NOMO-1 (cell line): ENCODE data around the gene ZKSCAN3.
A peak's percentile ranks its signal among the peaks of the same experiment; 100 is the strongest.
"Not testable (repeated sequence)": the region's sequence is repeated elsewhere in the genome, so short reads cannot be mapped to it uniquely, and the experiment has no call there.

Source experiments
- DNase-seq, 2 experiments: peaks; one replicate each; lab custom pipeline; 2025; ENCODE audit not compliant: unreplicated experiment in 2 of 2; lab: John Stamatoyannopoulos, UW

The ZKSCAN3 gene

GRCh38 chr6:28340310-28341095 lies 9.2 kb upstream of the ZKSCAN3 start:
- no peak for DNase-seq

- no peak for DNase-seq
These were observed 5.7 kb upstream of the ZKSCAN3 start for GRCh38 chr6:28343898-28344677.

DNA sequence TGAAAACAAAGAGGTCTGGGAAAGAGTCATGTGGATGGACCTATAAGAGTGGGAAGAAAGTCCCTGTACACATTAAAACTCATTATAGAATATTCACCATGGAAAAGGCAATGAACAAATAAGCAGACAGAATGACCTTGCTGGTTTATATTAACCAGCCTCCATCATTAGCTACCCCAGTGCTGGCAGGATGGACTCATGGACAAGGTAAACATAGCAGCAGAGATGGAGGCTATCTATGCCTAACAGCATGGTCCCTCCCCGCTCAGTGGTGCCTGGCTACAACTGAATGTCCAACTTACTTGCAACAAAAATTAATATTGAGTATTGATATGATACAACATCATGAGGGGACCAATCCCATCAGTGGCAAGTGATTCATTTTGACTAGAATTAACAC lies 4.5 kb upstream of the ZKSCAN3 start:
- no peak for DNase-seq

DNA sequence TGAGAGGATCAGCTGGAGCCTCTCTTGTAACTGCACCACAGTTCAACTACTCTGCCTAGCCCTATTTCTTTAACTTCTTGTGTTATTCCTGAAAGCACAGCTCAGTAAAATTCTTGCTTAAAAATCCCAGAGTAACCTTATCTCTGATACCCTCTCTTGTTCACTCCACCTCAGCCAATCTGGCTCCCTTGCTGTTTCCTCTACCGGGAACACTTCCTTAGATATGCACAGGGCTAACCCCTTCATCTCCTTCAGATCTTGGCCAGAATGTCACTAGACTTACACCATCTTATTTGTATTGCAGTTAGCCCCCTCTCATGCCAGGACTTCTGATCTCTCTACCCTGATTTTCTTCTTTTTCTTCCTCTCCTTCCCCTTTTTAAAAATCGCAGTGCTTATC lies 2.6 kb upstream of the ZKSCAN3 start:
- no peak for DNase-seq

DNA sequence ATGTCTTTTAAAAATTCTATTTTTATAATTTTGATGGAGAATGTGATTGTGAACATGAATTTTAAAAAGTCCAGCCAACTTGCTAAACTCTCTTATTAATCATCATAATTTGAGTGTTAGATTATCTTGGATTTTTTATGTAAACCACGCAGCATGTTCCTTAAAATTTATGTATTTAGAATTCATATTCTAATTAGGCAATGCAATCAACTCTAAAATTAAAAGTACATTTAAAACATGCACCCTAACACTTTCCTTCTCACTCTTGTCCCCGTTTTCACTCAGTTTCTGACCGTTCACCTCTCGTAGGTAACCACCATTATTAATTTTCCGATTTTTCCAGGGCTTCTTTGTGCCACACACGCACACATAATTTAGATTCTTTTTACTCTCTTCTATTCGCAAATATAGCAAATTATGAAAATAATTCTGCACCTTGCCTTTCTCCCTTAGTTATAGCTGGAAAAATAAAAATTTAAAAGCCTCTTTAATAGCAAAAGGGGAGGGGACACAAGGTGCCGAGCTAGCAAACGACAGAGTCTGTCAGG lies 329 bp upstream of the ZKSCAN3 start:
- DNase-seq, result no peak

- no peak for DNase-seq
These were observed 1.3 kb downstream of the ZKSCAN3 start for GRCh38 chr6:28351087-28351486.

- DNase-seq, result no peak
These were observed 1.8 kb downstream of the ZKSCAN3 start for GRCh38 chr6:28351493-28351925.

DNA sequence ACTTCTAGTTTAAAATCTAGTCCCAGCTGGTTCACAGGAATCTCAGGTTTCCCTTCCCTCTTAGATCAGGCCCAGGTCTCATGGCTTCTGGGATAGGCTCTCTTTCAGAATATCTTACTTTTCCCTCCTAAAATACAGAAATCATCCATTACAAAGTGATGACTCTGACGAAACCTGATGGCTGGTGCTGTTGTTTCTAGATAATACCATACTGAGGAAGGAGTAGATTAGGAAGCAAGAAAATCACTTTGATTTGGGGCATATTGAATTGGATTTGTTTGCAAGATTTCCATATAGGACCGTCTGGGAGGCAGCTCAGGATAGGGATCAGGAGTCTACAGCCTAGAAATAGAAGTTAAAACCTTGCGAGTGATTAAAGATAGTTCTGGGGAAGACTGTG lies 3.6 kb downstream of the ZKSCAN3 start:
- no peak for DNase-seq

GRCh38 chr6:28353981-28354676 lies 4.4 kb downstream of the ZKSCAN3 start:
- DNase-seq, result no peak

DNA sequence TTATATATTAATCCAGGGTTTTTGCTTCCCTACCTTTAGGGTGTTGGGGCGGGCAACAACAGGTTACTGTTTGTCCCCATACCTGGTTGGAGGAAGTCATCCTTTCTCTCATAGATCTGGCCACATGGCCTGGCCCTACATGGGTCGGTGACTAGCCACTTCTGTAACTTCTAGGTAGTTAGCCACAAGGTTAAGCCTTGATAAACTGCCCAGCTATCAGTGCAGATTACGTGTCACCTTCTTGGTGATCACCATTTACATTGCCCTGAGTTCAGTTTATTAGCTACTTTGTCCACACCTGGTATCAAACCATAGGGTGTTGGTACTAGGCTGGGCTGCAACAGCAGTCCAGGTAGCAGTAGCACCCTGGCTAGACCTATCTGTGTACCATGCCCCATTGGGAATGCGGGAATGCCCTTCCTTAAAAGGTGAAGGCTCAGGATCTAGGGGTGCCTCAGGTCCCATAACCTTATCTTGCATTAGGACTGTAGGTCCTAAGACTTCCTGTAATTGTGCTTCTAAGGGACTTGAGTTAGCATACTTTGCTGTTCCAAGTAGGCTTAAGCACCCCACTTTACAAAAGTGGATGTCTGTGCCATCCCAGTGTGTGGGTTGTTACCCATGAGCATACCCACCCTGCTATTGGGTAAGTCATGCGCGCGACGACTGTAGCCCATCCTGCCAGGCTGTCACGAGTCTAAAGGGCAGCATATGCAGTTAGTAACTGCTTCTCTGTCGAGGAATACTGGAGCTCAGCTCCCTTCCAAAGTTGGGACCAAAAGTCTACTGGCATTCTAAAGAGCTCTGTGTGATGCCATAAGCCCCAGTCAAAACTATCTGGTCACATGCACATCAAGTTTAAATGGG lies 5.2 kb downstream of the ZKSCAN3 start:
- DNase-seq, result no peak

DNA sequence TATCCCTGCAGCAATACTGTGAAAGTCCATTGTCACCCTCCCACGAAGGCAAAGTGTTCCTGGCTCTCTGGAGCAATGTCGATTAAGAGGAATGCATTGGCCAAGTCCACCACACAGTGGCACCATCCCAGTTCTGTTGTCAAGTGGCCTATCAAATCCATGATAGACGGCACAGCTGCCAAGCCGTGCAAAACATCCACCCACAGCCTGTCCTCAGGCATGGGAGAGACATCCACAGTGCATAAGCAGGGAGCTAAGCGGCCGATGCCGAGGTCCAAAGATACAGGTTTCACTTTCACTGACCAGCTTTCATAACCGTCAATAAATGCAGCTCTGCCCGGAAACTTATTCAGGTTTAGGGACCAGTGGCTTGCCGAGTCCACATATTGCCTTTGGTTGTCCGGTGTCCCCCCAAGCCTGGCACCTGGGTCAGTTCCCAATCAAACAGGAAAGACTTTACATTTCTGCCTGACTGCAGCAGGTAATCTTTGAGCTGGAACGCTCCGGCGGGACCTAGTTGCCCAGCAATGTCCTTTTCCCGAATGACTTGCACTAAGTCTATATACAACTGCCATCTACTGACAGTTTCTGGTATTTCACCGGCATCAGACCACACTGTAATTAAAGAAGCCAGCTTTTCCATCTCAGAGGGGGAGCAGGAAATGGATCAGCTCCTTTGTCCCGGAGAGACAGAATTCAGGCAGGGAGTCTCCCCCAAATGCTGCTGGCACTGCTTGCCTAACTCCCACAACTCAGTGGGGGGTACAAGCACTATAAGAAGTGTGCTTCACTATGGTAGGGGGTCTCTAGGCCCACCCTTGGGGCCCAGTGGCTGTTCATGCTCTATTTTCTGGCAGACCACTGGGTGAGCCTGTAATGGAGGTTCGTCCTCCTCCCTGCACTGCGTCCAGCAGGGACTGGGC lies 6.3 kb downstream of the ZKSCAN3 start:
- DNase-seq, result peak; percentile 64 to 83

DNA sequence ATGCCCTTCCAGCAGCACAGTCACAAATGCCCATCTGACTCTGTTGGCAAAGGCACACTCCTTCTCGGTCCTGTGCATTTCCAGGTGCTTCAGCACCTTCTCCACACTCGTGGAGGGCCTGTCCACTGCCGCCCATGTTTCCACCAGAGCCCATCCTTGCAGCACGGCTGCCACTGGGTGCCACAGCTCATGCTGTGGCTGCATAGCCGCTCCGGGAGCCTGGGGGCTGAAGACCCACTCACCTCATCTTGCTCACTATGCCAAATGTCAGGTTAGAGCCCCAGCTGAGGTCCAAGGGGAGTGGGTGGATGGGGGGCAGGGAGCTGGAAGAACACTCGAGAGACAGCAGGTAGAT lies 6.9 kb downstream of the ZKSCAN3 start:
- no peak for DNase-seq

GRCh38 chr6:28357036-28357435 lies 7.3 kb downstream of the ZKSCAN3 start:
- DNase-seq, result no peak

- DNase-seq, result not testable (repeated sequence)
These were observed 9.8 kb downstream of the ZKSCAN3 start for GRCh38 chr6:28359562-28359961.

- no peak for DNase-seq
These were observed 11.2 kb downstream of the ZKSCAN3 start for GRCh38 chr6:28360961-28361360.

- DNase-seq, result not testable (repeated sequence)
These were observed 15.8 kb downstream of the ZKSCAN3 start for GRCh38 chr6:28365590-28365989.

DNA sequence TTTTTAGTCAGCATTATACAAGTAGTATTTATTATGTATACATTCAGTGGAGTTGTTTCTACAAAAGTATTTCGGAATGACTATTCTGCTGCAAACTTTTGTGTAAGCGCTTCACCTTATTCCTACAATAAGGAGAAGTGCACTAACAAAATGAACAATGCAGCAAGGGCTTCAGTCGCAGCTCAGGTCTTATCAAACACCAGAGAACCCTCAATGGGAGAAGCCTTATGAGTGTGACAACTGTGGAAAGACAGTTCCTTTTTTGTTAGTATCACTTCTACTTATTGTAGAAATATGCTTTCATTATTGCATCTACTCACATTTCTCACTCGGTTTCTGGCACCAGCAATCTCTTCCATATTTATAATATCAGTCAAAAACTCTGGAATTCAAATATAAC lies 18.8 kb downstream of the ZKSCAN3 start:
- DNase-seq, result peak; percentile 75 to 94

DNA sequence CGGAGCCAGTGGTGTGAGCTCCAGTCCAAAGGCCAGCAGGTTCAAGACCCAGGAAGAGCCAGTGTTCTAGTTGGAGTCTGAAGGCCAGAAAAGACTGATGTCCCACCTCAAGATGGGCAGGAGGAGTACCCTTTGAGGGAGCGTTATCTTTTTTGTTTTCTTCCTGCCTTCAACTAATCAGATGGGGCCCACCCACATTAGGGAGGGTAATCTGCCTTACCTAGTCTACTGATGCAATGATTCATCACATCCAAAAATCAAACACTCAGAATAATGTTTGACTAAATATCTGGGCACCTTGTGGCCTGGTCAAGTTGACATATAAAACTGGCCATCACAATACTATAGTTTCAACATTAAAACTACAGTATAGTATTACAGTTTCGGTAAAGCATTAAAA lies 19.7 kb downstream of the ZKSCAN3 start:
- no peak for DNase-seq

- no peak for DNase-seq
These were observed 20.7 kb downstream of the ZKSCAN3 start for GRCh38 chr6:28370440-28370839.
